DOHH2 (cell line): ENCODE measurements around the gene LINGO3.

Source experiments
- H3F3A ChIP-seq: fragments of 200-600 bp; sonication (generic), shearing (Covaris generic); 2 replicates; pipeline ENCODE4 v1.6.0; 2016; ENCODE audit warnings: antibody characterized with exemption, mild to moderate bottlenecking; ENCODE audit not compliant: control insufficient read depth, insufficient read depth
- H3K27ac ChIP-seq: fragments of 200-600 bp; sonication (generic); 2 replicates; pipeline ENCODE4 v1.5.1; 2014; ENCODE audit warnings: low read depth, mild to moderate bottlenecking, low read length, moderate library complexity
- H3K27me3 ChIP-seq: fragments of 200-600 bp; sonication (generic); 2 replicates; pipeline ENCODE4 v1.6.1; 2014; ENCODE audit warnings: mild to moderate bottlenecking, low read length, mixed read lengths; ENCODE audit not compliant: control insufficient read depth
- H3K36me3 ChIP-seq: fragments of 200-600 bp; sonication (generic); 2 replicates; pipeline ENCODE4 v1.6.1; 2014; ENCODE audit warnings: mild to moderate bottlenecking, low read length, moderate library complexity, mixed read lengths; ENCODE audit not compliant: control insufficient read depth
- H3K4me1 ChIP-seq: fragments of 200-600 bp; sonication (generic); 2 replicates; pipeline ENCODE4 v1.6.1; 2014; ENCODE audit warnings: mild to moderate bottlenecking, low read length, mixed read lengths; ENCODE audit not compliant: control insufficient read depth
- H3K4me2 ChIP-seq: fragments of 200-600 bp; sonication (generic); 2 replicates; pipeline ENCODE4 v1.6.0; 2014; ENCODE audit warnings: mild to moderate bottlenecking, low read length, moderate library complexity
- H3K4me3 ChIP-seq: fragments of 200-600 bp; sonication (generic); 2 replicates; pipeline ENCODE4 v1.5.1; 2014; ENCODE audit warnings: mild to moderate bottlenecking, low read length, mixed read lengths
- H3K79me2 ChIP-seq: fragments of 200-600 bp; sonication (generic); 2 replicates; pipeline ENCODE4 v1.6.1; 2014; ENCODE audit warnings: mild to moderate bottlenecking, low read length, mixed read lengths; ENCODE audit not compliant: control insufficient read depth
- H3K9me2 ChIP-seq: fragments of 200-600 bp; sonication (generic); replicated peaks from 2 replicates; pipeline ENCODE4 v1.6.1; 2014; ENCODE audit warnings: mild to moderate bottlenecking, low read length, mixed read lengths; ENCODE audit not compliant: control insufficient read depth
- H3K9me3 ChIP-seq: fragments of 200-600 bp; sonication (generic); 2 replicates; pipeline ENCODE4 v1.6.1; 2014; ENCODE audit warnings: antibody characterized with exemption, low read length, mixed read lengths; ENCODE audit not compliant: control insufficient read depth, insufficient read depth
- H4K20me1 ChIP-seq: fragments of 200-600 bp; sonication (generic); 2 replicates; pipeline ENCODE4 v1.6.0; 2014; ENCODE audit warnings: low read depth, mild to moderate bottlenecking, antibody characterized with exemption, low read length, moderate library complexity; ENCODE audit not compliant: control insufficient read depth, insufficient read depth
- EZH2phosphoT487 ChIP-seq: fragments of 200-600 bp; sonication (generic); IDR thresholded peaks from 2 replicates; pipeline ENCODE4 v1.6.1; 2017; ENCODE audit warnings: borderline replicate concordance, mild to moderate bottlenecking, antibody characterized with exemption, low read length, moderate library complexity, mixed read lengths
- TF ChIP-seq, protein P1 (sequence below): fragments of 200-600 bp; sonication (generic); IDR thresholded peaks from one replicate; pipeline ENCODE4 v1.5.1; 2014; ENCODE audit warnings: antibody characterized with exemption, mild to moderate bottlenecking, low read depth, low read length; ENCODE audit not compliant: poor library complexity, severe bottlenecking

LINGO3 gene

DNA sequence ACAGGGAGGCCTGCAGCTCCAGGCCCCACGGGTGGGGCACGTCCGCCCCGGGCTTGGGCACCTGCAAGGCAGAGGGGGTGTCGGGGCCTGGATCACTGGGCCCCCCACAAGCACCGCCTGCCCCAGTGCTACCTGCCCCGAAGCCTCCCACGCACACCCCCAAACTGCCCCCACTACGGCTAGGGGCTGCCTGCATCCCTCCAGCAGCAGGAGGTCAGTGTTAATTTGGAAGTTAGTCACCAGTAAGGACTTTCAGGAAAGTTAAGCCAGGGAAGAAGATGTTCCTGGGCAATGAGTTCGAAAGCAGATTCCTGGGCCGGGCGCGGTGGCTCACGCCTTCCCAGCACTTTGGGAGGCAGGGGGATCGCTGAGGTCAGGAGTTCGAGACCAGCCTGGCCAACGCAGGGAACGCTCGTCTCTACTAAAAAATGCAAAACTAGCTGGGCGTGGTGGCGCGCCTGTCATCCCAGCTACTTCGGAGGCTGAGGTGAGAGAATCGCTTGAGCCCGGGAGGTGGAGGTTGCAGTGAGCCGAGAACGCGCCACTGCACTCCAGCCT, 31.4 kb downstream of the LINGO3 start:
- Histone ChIP-seq H4K20me1 (peaks cover 10% of the 10 kb centered on the region), H3K4me2 (no peak overlapping the region), H3K4me1 (peaks cover 23% of the 10 kb centered on the region), H3K27ac (no peak overlapping the region), H3F3A (peaks cover 30% of the 10 kb centered on the region), H3K4me3 (no peak overlapping the region), H3K27me3 (no peaks in the 10 kb centered on the region), H3K79me2 (peaks cover 31% of the 10 kb centered on the region), H3K9me2 (no peaks in the 10 kb centered on the region), H3K36me3 (peaks cover 37% of the 10 kb centered on the region), H3K9me3 (no peaks in the 10 kb centered on the region)
- no peak for TF ChIP-seq EZH2phosphoT487
- TF ChIP-seq, protein P1, sequence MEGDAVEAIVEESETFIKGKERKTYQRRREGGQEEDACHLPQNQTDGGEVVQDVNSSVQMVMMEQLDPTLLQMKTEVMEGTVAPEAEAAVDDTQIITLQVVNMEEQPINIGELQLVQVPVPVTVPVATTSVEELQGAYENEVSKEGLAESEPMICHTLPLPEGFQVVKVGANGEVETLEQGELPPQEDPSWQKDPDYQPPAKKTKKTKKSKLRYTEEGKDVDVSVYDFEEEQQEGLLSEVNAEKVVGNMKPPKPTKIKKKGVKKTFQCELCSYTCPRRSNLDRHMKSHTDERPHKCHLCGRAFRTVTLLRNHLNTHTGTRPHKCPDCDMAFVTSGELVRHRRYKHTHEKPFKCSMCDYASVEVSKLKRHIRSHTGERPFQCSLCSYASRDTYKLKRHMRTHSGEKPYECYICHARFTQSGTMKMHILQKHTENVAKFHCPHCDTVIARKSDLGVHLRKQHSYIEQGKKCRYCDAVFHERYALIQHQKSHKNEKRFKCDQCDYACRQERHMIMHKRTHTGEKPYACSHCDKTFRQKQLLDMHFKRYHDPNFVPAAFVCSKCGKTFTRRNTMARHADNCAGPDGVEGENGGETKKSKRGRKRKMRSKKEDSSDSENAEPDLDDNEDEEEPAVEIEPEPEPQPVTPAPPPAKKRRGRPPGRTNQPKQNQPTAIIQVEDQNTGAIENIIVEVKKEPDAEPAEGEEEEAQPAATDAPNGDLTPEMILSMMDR: no peak

DNA sequence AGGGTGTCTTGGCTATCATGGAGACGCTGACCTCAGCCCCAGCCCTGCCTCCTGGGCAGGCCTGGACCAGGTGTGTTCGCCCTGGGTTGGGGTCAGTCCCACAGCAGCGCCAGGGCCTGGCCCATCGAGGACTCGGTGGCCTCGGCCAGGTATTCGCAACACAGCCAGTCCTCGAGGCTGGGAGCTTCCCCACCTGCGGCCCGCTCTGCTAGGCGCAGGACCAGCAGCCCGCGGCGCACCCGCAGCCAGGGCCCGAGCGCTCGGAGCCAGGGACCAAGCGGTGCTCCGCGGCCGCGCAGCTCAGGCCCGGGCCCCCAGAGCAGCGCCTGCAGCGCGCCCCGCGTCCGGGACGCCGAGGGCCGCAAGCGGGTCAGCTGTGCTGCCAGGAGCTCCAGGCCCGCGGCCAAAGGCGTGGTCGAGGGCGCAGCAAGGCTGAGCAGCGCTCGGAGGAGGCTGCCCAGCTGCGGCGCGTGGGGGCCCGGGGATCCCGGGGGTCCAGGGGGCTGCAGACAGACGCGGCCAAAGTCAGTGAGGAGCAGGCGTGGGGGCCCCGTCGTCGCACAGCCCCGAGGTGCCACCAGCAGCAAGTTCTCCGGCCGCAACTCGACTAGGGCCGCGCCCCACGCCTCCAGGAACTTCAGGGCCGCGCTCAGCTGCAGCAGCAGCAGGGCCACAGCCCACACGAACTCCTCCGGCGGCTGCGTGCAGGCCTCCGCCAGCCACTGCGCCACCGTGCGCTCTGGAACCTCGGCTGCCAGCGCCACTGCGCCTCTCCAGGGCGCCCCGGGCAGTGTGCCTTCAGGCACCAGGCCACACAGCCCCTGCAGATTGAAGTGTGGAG, 32.1 kb downstream of the LINGO3 start:
- Histone ChIP-seq H3K9me3 (no peaks in the 10 kb centered on the region), H3K27ac (no peak overlapping the region), H3K27me3 (no peaks in the 10 kb centered on the region), H3F3A (peaks cover 35% of the 10 kb centered on the region), H3K9me2 (no peaks in the 10 kb centered on the region), H4K20me1 (peaks cover 16% of the 10 kb centered on the region), H3K4me3 (no peak overlapping the region), H3K79me2 (peaks cover 38% of the 10 kb centered on the region), H3K4me1 (peaks cover 22% of the 10 kb centered on the region), H3K36me3 (peaks cover 44% of the 10 kb centered on the region), H3K4me2 (no peak overlapping the region)
- TF ChIP-seq, protein P1: no peak
- TF ChIP-seq EZH2phosphoT487: no peak

DNA sequence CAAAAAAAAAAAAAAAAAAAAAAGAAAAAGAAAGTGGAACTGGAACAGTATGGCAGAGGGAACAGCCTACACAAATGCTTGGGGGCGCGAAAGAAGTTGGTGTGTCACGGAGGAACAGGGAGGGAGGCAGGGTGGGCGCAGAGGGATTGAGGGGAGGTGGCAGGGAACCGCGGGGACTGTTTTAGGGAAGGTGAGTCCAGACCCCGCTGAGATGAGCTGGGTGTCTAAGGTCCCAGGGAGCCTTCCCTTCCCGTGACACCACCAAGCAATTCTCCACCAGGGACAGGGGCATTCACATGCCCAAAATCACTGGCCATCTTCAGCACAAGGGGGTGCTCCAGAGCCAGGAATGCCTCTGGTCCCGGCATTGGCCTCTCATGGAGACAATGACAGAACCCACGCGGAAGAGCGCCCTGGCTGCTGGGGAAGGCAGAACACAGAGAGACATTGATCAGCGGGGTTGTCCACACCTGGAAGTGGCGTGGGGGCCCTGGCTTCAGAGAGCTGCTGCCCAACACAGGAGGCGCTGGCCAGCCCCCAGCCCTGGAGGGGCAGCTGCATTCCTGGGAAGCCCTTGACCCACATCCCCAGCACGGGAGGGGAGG, 32.9 kb downstream of the LINGO3 start:
- Histone ChIP-seq H3K4me2 (no peak overlapping the region), H3K4me3 (no peak overlapping the region), H3F3A (peaks cover 35% of the 10 kb centered on the region), H3K27me3 (no peaks in the 10 kb centered on the region), H3K79me2 (peaks cover 46% of the 10 kb centered on the region), H3K9me2 (no peaks in the 10 kb centered on the region), H3K27ac (no peak overlapping the region), H4K20me1 (peaks cover 18% of the 10 kb centered on the region), H3K4me1 (peaks cover 22% of the 10 kb centered on the region), H3K36me3 (peaks cover 50% of the 10 kb centered on the region), H3K9me3 (no peaks in the 10 kb centered on the region)
- no peak for TF ChIP-seq EZH2phosphoT487
- TF ChIP-seq, protein P1: peak; percentile 43
